ENCODE measurements around the gene ENHO. TPM values are rescaled to one million over a fixed set of nuclear protein-coding genes. Genes with fewer than 3 reads are reported as not detected.
A peak's percentile ranks its signal among the peaks of the same experiment; 100 is the strongest.
"Not testable (repeated sequence)": the region's sequence is repeated elsewhere in the genome, so short reads cannot be mapped to it uniquely, and the experiment has no call there.

The ENHO gene
- total and polyA plus RNA-seq, 2 experiments from 2014 or later: 1.5 to 9.4 TPM

GRCh38 chr9:34544035-34544434 is 21.2 kb upstream of the ENHO start:
- no peak overlapping the region for H2AFZ ChIP-seq
- H3K36me3 ChIP-seq (replicated peaks; ENCODE audit: insufficient read depth, low read depth): no peaks in the 10 kb centered on the region
- H3K79me2 ChIP-seq: no peaks in the 10 kb centered on the region
- DNase-seq (ENCODE audit: low spot score): no peak
- peaks cover 9% of the 10 kb centered on the region for H3K27me3 ChIP-seq
- no peak for TF ChIP-seq EZH2phosphoT487 (IDR thresholded peaks at IDR 0.05; ENCODE audit: low read depth, severe bottlenecking, unreplicated experiment)
- TF ChIP-seq CTCF (IDR thresholded peaks at IDR 0.05; ENCODE audit: poor library complexity): no peak
- no peak for TF ChIP-seq EZH2 (IDR thresholded peaks at IDR 0.05; ENCODE audit: borderline replicate concordance)
- no peaks in the 10 kb centered on the region for H3K4me1 ChIP-seq (ENCODE audit: insufficient read depth)
- no peaks in the 10 kb centered on the region for H4K20me1 ChIP-seq (ENCODE audit: insufficient read depth, poor library complexity, severe bottlenecking)
- 67% methylated on average over 5 of the region's 5 CpGs for WGBS (ENCODE audit: low lambda C conversion rate, missing lambda C conversion rate)
- H3K4me2 ChIP-seq: no peak overlapping the region
- H3K9me2 ChIP-seq (replicated peaks; ENCODE audit: insufficient read depth): no peaks in the 10 kb centered on the region
- H3K9me3 ChIP-seq (ENCODE audit: low read depth): no peaks in the 10 kb centered on the region
- no peak overlapping the region for H3K4me3 ChIP-seq
- H3K27ac ChIP-seq: no peak overlapping the region

- H3K79me2 ChIP-seq: no peaks in the 10 kb centered on the region
- no peak for TF ChIP-seq EZH2phosphoT487 (IDR thresholded peaks at IDR 0.05; ENCODE audit: low read depth, severe bottlenecking, unreplicated experiment)
- TF ChIP-seq EZH2 (IDR thresholded peaks at IDR 0.05; ENCODE audit: borderline replicate concordance): no peak
- no peak for TF ChIP-seq CTCF (IDR thresholded peaks at IDR 0.05; ENCODE audit: poor library complexity)
- DNase-seq (ENCODE audit: low spot score): no peak
- H3K36me3 ChIP-seq (replicated peaks; ENCODE audit: insufficient read depth, low read depth): no peaks in the 10 kb centered on the region
- peaks cover 6% of the 10 kb centered on the region for H3K27me3 ChIP-seq
- H3K9me3 ChIP-seq (ENCODE audit: low read depth): no peaks in the 10 kb centered on the region
- H2AFZ ChIP-seq: no peak overlapping the region
- no peaks in the 10 kb centered on the region for H3K9me2 ChIP-seq (replicated peaks; ENCODE audit: insufficient read depth)
- no peak overlapping the region for H3K27ac ChIP-seq
- no peaks in the 10 kb centered on the region for H4K20me1 ChIP-seq (ENCODE audit: insufficient read depth, poor library complexity, severe bottlenecking)
- H3K4me3 ChIP-seq: no peak overlapping the region
- WGBS (ENCODE audit: low lambda C conversion rate, missing lambda C conversion rate): 90% methylated on average over 7 of the region's 7 CpGs
- no peaks in the 10 kb centered on the region for H3K4me1 ChIP-seq (ENCODE audit: insufficient read depth)
- no peak overlapping the region for H3K4me2 ChIP-seq
Measured at GRCh38 chr9:34541540-34541939, 18.8 kb upstream of the ENHO start.

DNA sequence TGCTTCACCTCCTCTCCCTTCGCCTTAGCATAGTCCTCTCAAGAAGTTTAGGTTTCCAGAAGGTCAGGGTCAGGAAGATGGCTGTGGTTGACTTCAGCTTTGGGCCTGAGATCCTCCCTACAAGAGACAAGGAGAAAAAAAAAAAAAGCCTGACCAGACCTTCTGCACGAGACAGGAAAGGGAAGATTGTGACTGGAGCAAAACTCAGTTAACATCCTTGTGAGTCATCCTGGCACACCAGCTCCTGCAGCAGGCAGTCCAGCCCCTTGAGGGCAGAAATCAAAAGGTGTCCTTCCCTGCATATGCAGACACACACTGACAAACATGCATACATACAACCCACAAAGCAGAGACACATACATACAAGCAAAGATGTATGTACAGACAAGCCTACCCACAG is 18.0 kb upstream of the ENHO start:
- TF ChIP-seq EZH2 (IDR thresholded peaks at IDR 0.05; ENCODE audit: borderline replicate concordance) (no peak), EZH2phosphoT487 (IDR thresholded peaks at IDR 0.05; ENCODE audit: low read depth, severe bottlenecking, unreplicated experiment) (no peak), CTCF (IDR thresholded peaks at IDR 0.05; ENCODE audit: poor library complexity) (no peak)
- Histone ChIP-seq H2AFZ (no peak overlapping the region), H3K4me2 (no peak overlapping the region), H3K9me3 (ENCODE audit: low read depth) (no peaks in the 10 kb centered on the region), H3K27me3 (peaks cover 6% of the 10 kb centered on the region), H3K27ac (no peak overlapping the region), H3K4me1 (ENCODE audit: insufficient read depth) (no peaks in the 10 kb centered on the region), H3K79me2 (no peaks in the 10 kb centered on the region), H3K4me3 (no peak overlapping the region), H4K20me1 (ENCODE audit: insufficient read depth, poor library complexity, severe bottlenecking) (no peaks in the 10 kb centered on the region), H3K36me3 (replicated peaks; ENCODE audit: insufficient read depth, low read depth) (no peaks in the 10 kb centered on the region), H3K9me2 (replicated peaks; ENCODE audit: insufficient read depth) (no peaks in the 10 kb centered on the region)
- WGBS (ENCODE audit: low lambda C conversion rate, missing lambda C conversion rate): 68% methylated on average over 2 of the region's 2 CpGs
- DNase-seq (ENCODE audit: low spot score): peak; percentile 42

DNA sequence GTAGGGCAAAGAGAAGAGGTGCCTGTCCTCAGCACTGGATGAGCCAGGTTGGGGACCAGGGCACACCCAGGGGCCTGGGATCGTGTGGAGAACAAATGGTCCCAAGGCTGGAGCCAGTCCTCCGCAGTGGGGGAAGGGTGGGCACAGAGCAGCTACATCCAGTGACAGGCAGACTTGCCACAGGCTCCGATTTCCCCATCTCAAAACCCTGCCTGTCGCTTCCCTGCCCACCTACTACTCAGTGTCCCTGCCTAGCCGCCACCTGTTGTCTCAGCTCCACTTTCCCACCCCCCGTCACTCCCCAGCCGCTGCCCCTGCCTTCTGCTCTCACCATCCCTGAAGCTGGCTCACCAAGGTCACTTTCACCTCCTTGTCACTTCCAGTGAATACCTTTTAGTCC is 13.9 kb upstream of the ENHO start:
- Histone ChIP-seq H4K20me1 (ENCODE audit: insufficient read depth, poor library complexity, severe bottlenecking) (no peaks in the 10 kb centered on the region), H3K4me1 (ENCODE audit: insufficient read depth) (no peaks in the 10 kb centered on the region), H2AFZ (no peak overlapping the region), H3K27ac (no peak overlapping the region), H3K27me3 (peaks cover 8% of the 10 kb centered on the region), H3K79me2 (no peaks in the 10 kb centered on the region), H3K4me3 (no peak overlapping the region), H3K4me2 (no peak overlapping the region), H3K9me3 (ENCODE audit: low read depth) (no peaks in the 10 kb centered on the region), H3K9me2 (replicated peaks; ENCODE audit: insufficient read depth) (no peaks in the 10 kb centered on the region), H3K36me3 (replicated peaks; ENCODE audit: insufficient read depth, low read depth) (no peaks in the 10 kb centered on the region)
- TF ChIP-seq EZH2phosphoT487 (IDR thresholded peaks at IDR 0.05; ENCODE audit: low read depth, severe bottlenecking, unreplicated experiment) (no peak), EZH2 (IDR thresholded peaks at IDR 0.05; ENCODE audit: borderline replicate concordance) (no peak), CTCF (IDR thresholded peaks at IDR 0.05; ENCODE audit: poor library complexity) (no peak)
- no peak for DNase-seq (ENCODE audit: low spot score)
- 80% methylated on average over 7 of the region's 7 CpGs for WGBS (ENCODE audit: low lambda C conversion rate, missing lambda C conversion rate)

GRCh38 chr9:34532041-34532440 is 9.3 kb upstream of the ENHO start:
- not testable (repeated sequence) for H3K27ac ChIP-seq; H4K20me1 ChIP-seq (ENCODE audit: insufficient read depth, poor library complexity, severe bottlenecking); H3K4me2 ChIP-seq; H3K9me3 ChIP-seq (ENCODE audit: low read depth); H3K27me3 ChIP-seq; DNase-seq (ENCODE audit: low spot score); H3K9me2 ChIP-seq (replicated peaks; ENCODE audit: insufficient read depth); H3K4me1 ChIP-seq (ENCODE audit: insufficient read depth); H3K79me2 ChIP-seq; H2AFZ ChIP-seq; H3K4me3 ChIP-seq; H3K36me3 ChIP-seq (replicated peaks; ENCODE audit: insufficient read depth, low read depth)
- 87% methylated on average over 7 of the region's 8 CpGs for WGBS (ENCODE audit: low lambda C conversion rate, missing lambda C conversion rate)
